IPS-11a (cell line): ENCODE measurements around the gene EID1.
"Not testable (repeated sequence)": the region's sequence is repeated elsewhere in the genome, so short reads cannot be mapped to it uniquely, and the experiment has no call there.

Experiments used
- H3K4me3 ChIP-seq: one replicate; pipeline ENCODE4 v1.5.1; 2013; ENCODE audit warnings: low read depth, low read length, control low read depth

EID1 gene

DNA sequence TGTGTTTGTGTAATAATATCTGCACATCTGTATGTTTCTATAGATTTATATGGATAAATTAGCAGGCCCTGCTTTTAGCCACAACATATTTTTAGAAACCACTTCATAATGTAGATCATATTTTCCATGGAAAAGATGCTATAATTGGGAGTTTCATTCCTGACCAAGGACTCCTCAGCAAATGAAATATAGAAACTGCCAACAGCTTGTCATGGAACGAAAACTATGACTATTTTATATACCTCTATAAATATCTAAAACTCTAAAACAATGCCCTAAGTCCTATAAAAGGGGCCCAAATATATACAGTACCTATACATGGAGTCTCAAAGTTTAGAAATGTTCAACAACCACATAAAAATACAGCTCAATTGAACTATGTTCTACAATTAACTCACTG is 27.9 kb downstream of the EID1 start:
- H3K4me3 ChIP-seq = no peak overlapping the region

- not testable (repeated sequence) for H3K4me3 ChIP-seq
Measured at GRCh38 chr15:48909313-48909712, 31.4 kb downstream of the EID1 start.

GRCh38 chr15:48910554-48910953 is 32.6 kb downstream of the EID1 start:
- not testable (repeated sequence) for H3K4me3 ChIP-seq

DNA sequence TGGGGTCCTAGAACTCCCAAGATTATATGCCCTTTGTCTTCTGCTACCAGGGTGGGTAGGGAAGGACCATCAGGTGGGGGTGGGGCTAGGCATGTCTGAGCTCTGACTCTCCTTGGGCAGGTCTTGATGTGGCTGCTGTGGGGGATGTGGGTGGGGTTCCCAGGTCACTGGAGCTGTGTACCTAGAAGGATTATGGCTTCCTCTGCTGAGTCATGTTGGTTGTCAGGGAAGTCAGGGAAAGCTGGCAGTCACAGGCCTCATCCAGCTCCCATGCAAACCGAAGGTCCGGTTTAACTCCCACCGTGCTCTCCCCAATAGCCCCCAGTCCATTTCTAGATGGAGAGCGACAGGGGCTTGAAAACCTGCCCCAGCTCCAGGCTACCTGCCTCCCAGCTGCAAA is 35.2 kb downstream of the EID1 start:
- no peak overlapping the region for H3K4me3 ChIP-seq

GRCh38 chr15:48914717-48915116 is 36.8 kb downstream of the EID1 start:
- no peak overlapping the region for H3K4me3 ChIP-seq

GRCh38 chr15:48915861-48916260 is 37.9 kb downstream of the EID1 start:
- no peak overlapping the region for H3K4me3 ChIP-seq

DNA sequence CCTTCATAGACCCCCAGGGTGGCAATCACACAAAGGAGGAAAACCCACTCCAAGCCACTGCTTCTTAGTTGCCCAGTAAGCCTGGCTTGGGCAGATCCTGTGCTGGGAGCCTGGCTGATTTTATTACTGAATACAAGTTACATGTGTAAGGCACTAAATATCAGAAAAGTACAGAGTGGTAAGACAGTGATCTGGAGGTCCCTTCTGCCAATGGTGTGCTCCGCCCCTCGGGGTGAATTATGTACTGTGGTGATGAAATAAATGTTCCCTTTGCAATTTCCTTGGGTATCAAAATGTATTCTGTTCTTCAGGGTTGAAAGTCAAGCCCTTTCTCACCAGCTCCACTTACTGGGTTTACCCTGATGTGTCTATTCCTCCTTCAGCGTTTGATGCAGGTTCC is 38.8 kb downstream of the EID1 start:
- no peak overlapping the region for H3K4me3 ChIP-seq

- H3K4me3 ChIP-seq = no peak overlapping the region
Measured at GRCh38 chr15:48922046-48922445, 44.1 kb downstream of the EID1 start.

GRCh38 chr15:48924528-48925393 is 46.8 kb downstream of the EID1 start:
- H3K4me3 ChIP-seq = no peak overlapping the region

DNA sequence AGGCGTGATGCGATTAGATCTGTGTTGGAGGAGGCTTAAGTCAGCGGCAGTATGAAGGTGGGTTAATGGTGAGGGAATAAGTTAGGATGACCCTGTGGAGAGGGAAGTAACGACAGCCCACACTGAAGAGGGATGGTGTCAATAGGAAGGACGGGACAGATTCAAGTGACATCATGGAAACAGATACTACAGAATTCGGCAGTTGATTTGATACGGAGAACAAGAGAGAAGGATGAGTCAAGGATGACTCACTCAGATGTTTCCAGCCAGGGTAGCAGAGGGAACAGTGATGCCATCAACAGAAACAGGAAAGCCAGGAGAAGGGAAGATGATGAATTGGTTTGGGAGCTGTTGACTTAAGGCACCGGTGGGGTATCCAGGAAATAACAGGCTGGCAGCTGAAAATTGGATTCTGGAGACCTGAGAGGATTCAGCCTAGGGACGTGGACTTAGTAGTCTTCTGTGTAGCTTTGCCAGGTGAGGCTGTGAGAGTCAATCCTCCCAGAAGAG is 47.8 kb downstream of the EID1 start:
- H3K4me3 ChIP-seq = no peak overlapping the region

- no peak overlapping the region for H3K4me3 ChIP-seq
Measured at GRCh38 chr15:48928877-48929538, 51.1 kb downstream of the EID1 start.

GRCh38 chr15:48929661-48930060 is 51.7 kb downstream of the EID1 start:
- no peak overlapping the region for H3K4me3 ChIP-seq
